DND-41 (cell line): ENCODE results near the gene EXOC3.

ENCODE experiments used
- ATAC-seq: fragments of 200-7000 bp; cut with Tn5 transposase; 3 replicates; pipeline ENCODE4 v1.9.1; 2021; ENCODE audit warnings: low read depth; ENCODE audit not compliant: insufficient read depth
- DNase-seq: peaks from one replicate; pipeline ENCODE4 v3.0.0-alpha.2; 2020
- H2AFZ ChIP-seq: 2 replicates; pipeline ENCODE4 v1.6.0; 2012; ENCODE audit warnings: low read depth, low read length
- H3K27ac ChIP-seq: 2 replicates; pipeline ENCODE4 v1.5.1; 2012; ENCODE audit warnings: low read length, inconsistent platforms
- H3K27me3 ChIP-seq: fragments of 200-600 bp; sonication (generic); 2 replicates; pipeline ENCODE4 v1.6.0; 2012; ENCODE audit warnings: low read length, mild to moderate bottlenecking, inconsistent platforms; ENCODE audit not compliant: insufficient read depth, poor library complexity
- H3K36me3 ChIP-seq: 2 replicates; pipeline ENCODE4 v1.5.1; 2012; ENCODE audit warnings: low read length, inconsistent platforms; ENCODE audit not compliant: insufficient read depth
- H3K4me1 ChIP-seq: 2 replicates; pipeline ENCODE4 v1.5.1; 2012; ENCODE audit warnings: mild to moderate bottlenecking, low read length; ENCODE audit not compliant: insufficient read depth
- H3K4me2 ChIP-seq: 2 replicates; pipeline ENCODE4 v1.6.0; 2012; ENCODE audit warnings: mild to moderate bottlenecking, moderate library complexity, low read length, inconsistent platforms; ENCODE audit not compliant: insufficient read depth
- H3K4me3 ChIP-seq, 2 experiments: fragments of 200-600 bp in 1 of 2; shearing (Covaris generic) in 1 of 2; 2 replicates each; pipeline ENCODE4 v1.5.1; 2012 to 2016; ENCODE audit warnings: inconsistent platforms in 2 of 2, low read length in 2 of 2, mild to moderate bottlenecking in 2 of 2, low read depth in 1 of 2, moderate library complexity in 1 of 2
- H3K79me2 ChIP-seq: 2 replicates; pipeline ENCODE4 v1.6.0; 2012; ENCODE audit warnings: low read length, inconsistent platforms; ENCODE audit not compliant: insufficient read depth
- H3K9ac ChIP-seq: 2 replicates; pipeline ENCODE4 v1.6.0; 2012; ENCODE audit warnings: low read depth, mild to moderate bottlenecking, inconsistent platforms, low read length, moderate library complexity
- H3K9me3 ChIP-seq: 2 replicates; pipeline ENCODE4 v1.5.1; 2012; ENCODE audit warnings: low read length, moderate library complexity, mild to moderate bottlenecking, inconsistent platforms; ENCODE audit not compliant: insufficient read depth, severe bottlenecking
- H4K20me1 ChIP-seq: 2 replicates; pipeline ENCODE4 v1.6.0; 2012; ENCODE audit warnings: low read length; ENCODE audit not compliant: insufficient read depth
- EZH2 ChIP-seq: IDR thresholded peaks from 3 replicates; pipeline ENCODE4 v1.6.1; 2012; ENCODE audit warnings: borderline replicate concordance, low read depth, mild to moderate bottlenecking, moderate library complexity, low read length, inconsistent platforms; ENCODE audit not compliant: severe bottlenecking
- TF ChIP-seq, protein P1 (sequence below): IDR thresholded peaks from 2 replicates; pipeline ENCODE4 v1.5.1; 2012; ENCODE audit warnings: borderline replicate concordance, low read length, moderate library complexity, mild to moderate bottlenecking; ENCODE audit not compliant: poor library complexity, severe bottlenecking; ENCODE audit errors: extremely low read depth

The EXOC3 gene

DNA sequence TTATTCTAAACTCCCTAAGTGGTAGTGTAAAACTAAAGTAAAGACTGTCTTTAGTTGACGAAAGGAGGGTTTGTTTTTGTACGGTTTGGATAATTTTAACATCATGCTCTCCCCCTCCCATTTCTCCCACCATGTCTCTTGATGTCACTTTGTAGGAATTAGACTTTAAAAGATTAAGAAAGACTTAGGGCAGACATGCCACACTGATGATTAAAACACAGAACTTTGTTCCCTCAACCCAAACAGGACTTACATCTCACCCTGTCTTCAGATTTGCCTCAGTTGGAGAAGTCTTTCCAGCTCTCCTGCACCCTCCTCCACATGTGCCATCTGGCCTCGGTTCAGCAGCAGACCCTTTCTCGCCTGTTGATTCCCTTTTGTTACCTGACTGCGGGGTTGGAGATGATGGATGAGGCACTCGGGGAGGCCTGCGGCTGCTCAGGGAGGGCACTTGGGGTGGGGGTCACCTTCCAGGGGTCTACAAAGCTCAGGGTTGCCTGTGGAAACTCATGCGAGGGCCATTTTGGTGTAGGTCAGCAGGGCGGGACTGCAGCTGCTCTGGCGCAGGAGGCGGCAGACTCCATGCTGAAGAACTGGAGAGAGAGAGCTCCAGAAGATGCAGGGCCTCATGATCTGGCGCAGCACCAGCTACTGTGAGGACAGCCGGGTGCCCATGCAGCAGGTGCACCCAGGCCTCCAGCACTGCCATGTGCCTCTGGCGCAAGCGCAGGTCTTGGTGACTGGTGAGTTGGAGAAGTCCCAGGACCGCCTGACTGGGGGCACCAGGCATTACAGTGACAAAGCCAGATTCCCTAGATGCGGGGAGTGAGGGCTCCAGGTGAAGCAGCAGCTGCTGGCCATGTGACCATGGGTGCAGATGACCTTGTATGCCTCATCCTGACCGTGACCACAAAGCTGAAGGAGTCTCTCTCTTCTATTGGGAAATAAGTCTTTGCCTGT is 24.5 kb upstream of the EXOC3 start:
- Histone ChIP-seq H4K20me1 (no peaks in the 10 kb centered on the region), H3K27me3 (no peaks in the 10 kb centered on the region), H3K36me3 (no peaks in the 10 kb centered on the region), H3K79me2 (no peaks in the 10 kb centered on the region), H3K9me3 (no peaks in the 10 kb centered on the region), H3K27ac (no peak overlapping the region), H2AFZ (no peak overlapping the region), H3K4me3 (no peak overlapping the region), H3K4me2 (no peak overlapping the region), H3K9ac (no peak overlapping the region), H3K4me1 (peaks cover 10% of the 10 kb centered on the region)
- ATAC-seq (no peak), DNase-seq (no peak)
- TF ChIP-seq EZH2, result no peak
- TF ChIP-seq, protein P1, sequence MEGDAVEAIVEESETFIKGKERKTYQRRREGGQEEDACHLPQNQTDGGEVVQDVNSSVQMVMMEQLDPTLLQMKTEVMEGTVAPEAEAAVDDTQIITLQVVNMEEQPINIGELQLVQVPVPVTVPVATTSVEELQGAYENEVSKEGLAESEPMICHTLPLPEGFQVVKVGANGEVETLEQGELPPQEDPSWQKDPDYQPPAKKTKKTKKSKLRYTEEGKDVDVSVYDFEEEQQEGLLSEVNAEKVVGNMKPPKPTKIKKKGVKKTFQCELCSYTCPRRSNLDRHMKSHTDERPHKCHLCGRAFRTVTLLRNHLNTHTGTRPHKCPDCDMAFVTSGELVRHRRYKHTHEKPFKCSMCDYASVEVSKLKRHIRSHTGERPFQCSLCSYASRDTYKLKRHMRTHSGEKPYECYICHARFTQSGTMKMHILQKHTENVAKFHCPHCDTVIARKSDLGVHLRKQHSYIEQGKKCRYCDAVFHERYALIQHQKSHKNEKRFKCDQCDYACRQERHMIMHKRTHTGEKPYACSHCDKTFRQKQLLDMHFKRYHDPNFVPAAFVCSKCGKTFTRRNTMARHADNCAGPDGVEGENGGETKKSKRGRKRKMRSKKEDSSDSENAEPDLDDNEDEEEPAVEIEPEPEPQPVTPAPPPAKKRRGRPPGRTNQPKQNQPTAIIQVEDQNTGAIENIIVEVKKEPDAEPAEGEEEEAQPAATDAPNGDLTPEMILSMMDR, result no peak

DNA sequence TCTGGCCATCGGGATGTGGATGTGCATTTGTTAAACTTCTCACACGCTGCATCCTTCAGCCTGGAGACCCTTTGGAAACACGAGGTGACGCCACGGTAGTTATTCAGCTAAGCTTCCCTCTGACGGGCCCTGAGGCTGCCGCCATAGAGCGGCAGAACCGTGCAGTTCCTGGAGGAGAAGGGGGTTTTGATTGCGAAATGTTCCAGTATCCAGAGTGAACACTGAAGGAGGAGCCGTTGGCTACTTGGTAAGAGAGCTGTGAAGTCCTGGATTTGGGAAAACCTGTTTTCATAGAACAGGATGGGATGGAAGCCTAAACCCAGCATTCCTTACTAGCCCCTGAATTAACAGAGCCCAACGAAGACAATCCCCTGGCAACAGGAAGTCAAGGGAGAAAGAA is 23.0 kb upstream of the EXOC3 start:
- Histone ChIP-seq H4K20me1 (no peaks in the 10 kb centered on the region), H3K27me3 (no peaks in the 10 kb centered on the region), H3K4me2 (no peak overlapping the region), H3K79me2 (no peaks in the 10 kb centered on the region), H3K9me3 (no peaks in the 10 kb centered on the region), H3K4me3 (no peak overlapping the region), H3K27ac (no peak overlapping the region), H2AFZ (no peak overlapping the region), H3K4me1 (peaks cover 10% of the 10 kb centered on the region), H3K36me3 (no peaks in the 10 kb centered on the region), H3K9ac (no peak overlapping the region)
- ATAC-seq, result no peak
- TF ChIP-seq EZH2, result no peak
- TF ChIP-seq, protein P1, result no peak
- no peak for DNase-seq

DNA sequence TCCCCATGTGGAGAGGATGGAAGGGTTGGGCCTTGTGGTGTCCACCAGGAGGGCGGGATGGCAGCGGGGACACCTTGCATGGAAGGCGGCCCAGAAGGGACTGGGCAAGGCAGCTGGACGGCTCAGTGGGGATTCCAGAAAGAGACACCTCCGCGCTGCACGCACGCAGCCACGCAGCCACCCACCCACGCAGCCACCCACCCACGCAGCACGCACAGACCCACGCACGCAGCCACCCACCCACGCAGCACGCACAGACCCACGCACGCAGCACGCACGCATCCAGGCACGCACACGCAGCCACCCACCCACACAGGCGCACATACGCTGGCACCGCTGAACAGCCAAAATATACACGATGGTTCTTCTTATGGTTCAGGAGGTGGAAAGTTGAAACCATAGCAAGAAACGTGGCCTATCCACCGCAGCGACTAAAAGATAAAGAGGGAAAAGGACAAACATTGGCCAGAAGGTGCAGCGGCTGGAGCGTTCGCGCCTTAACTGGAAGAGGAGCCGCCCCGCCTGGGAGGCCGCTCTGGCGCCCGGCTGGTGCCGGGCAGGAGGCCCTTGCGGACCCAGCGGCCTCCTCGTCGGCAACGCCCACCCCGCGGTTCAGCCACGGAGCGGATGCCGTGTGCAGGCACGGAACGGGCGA is 22.2 kb upstream of the EXOC3 start:
- no peaks in the 10 kb centered on the region for H4K20me1 ChIP-seq
- DNase-seq, result no peak
- H3K27me3 ChIP-seq, result no peaks in the 10 kb centered on the region
- peaks cover 9% of the 10 kb centered on the region for H3K4me1 ChIP-seq
- H3K36me3 ChIP-seq, result no peaks in the 10 kb centered on the region
- no peak for TF ChIP-seq EZH2
- H3K4me2 ChIP-seq, result no peak overlapping the region
- H3K4me3 ChIP-seq, result no peak overlapping the region
- no peaks in the 10 kb centered on the region for H3K9me3 ChIP-seq
- no peak for ATAC-seq
- no peak overlapping the region for H3K27ac ChIP-seq
- no peak overlapping the region for H3K9ac ChIP-seq
- no peak overlapping the region for H2AFZ ChIP-seq
- no peaks in the 10 kb centered on the region for H3K79me2 ChIP-seq

DNA sequence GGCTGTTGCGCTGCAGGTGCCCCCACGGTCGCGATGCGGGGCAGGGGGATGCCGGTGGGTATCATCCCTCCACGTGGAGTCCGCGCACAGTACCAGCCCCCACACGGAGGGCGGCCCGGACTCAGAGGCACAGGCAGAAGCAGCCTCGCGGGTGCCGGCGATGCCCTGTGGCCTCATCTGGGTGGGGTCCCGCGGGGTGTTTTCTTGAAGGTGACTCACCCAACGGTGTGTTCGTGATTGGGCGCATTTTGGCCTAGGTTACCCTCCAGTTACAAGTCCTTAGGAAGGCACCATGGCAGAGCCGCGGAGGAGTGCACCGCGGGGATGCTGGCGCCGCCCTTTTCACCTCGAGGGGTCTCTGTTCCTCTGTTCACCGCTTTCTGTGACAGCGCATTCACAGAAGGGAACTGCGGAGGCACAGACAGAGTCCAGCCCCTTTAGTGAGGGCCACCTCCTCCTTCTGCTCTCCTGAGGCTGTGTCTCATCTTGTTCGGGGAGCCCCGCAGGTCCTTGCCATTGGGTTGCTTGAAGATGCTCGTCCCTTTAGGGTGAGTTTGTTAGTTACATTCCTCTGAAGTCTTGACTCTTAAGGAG is 21.6 kb upstream of the EXOC3 start:
- H3K27me3 ChIP-seq, result no peaks in the 10 kb centered on the region
- no peaks in the 10 kb centered on the region for H4K20me1 ChIP-seq
- ATAC-seq (no peak), DNase-seq (no peak)
- no peaks in the 10 kb centered on the region for H3K79me2 ChIP-seq
- H3K9me3 ChIP-seq, result no peaks in the 10 kb centered on the region
- TF ChIP-seq, protein P1, result no peak
- no peak for TF ChIP-seq EZH2
- H3K36me3 ChIP-seq, result no peaks in the 10 kb centered on the region
- H3K4me1 ChIP-seq, result peaks cover 2% of the 10 kb centered on the region
- H2AFZ ChIP-seq, result no peak overlapping the region
- no peak overlapping the region for H3K9ac ChIP-seq
- no peak overlapping the region for H3K27ac ChIP-seq
- H3K4me3 ChIP-seq, result no peak overlapping the region
- H3K4me2 ChIP-seq, result no peak overlapping the region
